Measurements from ENCODE around the gene HS3ST3A1.

DNA sequence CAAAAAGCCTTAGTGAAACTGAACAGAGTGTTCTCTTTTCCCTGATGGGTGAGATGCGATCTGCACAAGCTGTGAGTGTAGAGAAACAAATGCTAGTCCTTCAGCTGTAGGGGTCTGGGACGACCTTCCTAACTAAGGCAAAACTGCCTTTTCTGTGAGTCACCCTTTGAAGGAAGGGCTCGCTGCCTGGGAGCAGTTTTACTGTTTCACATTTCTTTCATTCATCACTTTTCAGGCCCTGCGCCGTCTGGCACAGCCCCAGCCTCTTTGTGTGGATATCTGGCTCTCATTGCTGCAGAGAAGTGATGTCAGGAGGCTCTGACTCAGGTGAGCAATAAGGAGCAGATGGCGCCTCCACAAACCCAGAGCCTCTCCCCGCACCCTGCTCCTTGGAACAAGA is 57.4 kb downstream of the HS3ST3A1 start:
- no peak for TF ChIP-seq EP300 (IDR thresholded peaks at IDR 0.05)
- TF ChIP-seq, protein P1, sequence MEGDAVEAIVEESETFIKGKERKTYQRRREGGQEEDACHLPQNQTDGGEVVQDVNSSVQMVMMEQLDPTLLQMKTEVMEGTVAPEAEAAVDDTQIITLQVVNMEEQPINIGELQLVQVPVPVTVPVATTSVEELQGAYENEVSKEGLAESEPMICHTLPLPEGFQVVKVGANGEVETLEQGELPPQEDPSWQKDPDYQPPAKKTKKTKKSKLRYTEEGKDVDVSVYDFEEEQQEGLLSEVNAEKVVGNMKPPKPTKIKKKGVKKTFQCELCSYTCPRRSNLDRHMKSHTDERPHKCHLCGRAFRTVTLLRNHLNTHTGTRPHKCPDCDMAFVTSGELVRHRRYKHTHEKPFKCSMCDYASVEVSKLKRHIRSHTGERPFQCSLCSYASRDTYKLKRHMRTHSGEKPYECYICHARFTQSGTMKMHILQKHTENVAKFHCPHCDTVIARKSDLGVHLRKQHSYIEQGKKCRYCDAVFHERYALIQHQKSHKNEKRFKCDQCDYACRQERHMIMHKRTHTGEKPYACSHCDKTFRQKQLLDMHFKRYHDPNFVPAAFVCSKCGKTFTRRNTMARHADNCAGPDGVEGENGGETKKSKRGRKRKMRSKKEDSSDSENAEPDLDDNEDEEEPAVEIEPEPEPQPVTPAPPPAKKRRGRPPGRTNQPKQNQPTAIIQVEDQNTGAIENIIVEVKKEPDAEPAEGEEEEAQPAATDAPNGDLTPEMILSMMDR (IDR thresholded peaks at IDR 0.05) = no peak

All from suprapubic skin (tissue), 3 donors.